Measurements from ENCODE around the gene DHX8. TPM values are rescaled to one million over a fixed set of nuclear protein-coding genes. Genes with fewer than 3 reads are reported as not detected.

Gene DHX8
- total and polyA plus RNA-seq, 2 of the 4 experiments (the other 2 are of a cell fraction) = 21.8 to 50.0 TPM

DNA sequence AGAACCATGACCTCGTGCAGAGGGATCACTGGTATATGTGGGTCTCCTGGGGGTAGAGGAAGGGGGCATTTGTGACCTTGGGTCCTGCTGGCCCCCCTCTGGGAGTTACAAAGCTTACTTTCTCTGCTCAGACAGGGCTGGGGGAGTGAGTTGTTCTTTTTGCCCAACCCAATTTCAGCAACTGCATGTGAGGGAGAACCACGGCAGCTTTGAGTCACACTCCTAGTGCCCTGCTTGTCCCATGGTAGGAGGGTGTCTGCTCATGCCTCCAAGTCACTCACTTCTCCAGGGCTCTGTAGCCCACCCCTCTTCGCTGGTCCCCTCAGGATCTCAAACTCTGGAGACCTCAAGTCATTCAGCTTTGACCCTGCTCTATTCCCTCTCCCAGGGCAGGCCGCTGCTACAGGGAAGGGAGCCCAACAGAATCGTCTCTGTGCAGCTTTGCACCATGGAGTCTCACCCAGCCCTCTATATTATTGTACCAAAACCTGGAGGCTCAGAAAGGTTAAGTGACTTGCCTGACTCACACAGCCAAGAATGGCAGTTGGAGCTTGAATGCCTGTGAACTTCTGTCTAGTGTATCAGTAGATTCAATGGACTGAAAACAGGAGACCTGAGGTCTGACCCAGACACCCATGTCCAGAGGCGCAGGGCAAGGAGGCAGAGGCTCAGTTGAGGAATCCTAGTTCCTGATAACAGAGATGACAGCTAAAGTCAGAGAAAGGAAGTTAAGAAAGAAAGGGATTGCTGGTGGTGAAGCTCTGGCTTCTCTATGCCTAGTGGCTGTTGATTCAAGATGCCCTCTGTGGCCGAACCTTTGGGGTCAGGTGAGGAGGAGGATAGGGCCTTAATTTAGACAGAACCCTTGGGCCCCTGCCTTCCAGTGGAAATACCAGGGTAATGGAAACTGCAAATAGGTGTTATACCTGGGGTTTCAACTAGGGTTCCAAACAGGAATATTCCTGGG is 77.0 kb downstream of the DHX8 start:
- Histone ChIP-seq H3K14ac (replicated peaks; ENCODE audit: low read depth, low read length) (no peak overlapping the region), H3K9me3 (ENCODE audit: control insufficient read depth, insufficient read depth, low read length) (no peaks in the 10 kb centered on the region), H3K23ac (ENCODE audit: low read depth, low read length) (no peak overlapping the region), H4K5ac (ENCODE audit: low read depth, low read length) (no peak overlapping the region), H3K4ac (ENCODE audit: low read depth, low read length) (no peak overlapping the region), H4K91ac (ENCODE audit: insufficient read depth, low read depth, low read length) (no peak overlapping the region), H3K18ac (ENCODE audit: low read depth, low read length) (no peak overlapping the region), H3K36me3 (ENCODE audit: control insufficient read depth, insufficient read depth, low read length) (no peaks in the 10 kb centered on the region), H2AK9ac (replicated peaks; ENCODE audit: low read depth, low read length, poor library complexity) (no peak overlapping the region), H4K20me1 (ENCODE audit: insufficient read depth, low read length) (no peaks in the 10 kb centered on the region), H2BK5ac (ENCODE audit: low read depth, low read length, poor library complexity, severe bottlenecking) (no peak overlapping the region), H3K4me2 (ENCODE audit: low read depth, low read length) (no peak overlapping the region), H3K27me3 (ENCODE audit: control insufficient read depth, insufficient read depth, low read length) (no peaks in the 10 kb centered on the region; the same call in 1 of the 2 replicates), H2BK20ac (ENCODE audit: low read depth, low read length) (no peak overlapping the region), H2AFZ (replicated peaks; ENCODE audit: low read length, poor library complexity) (no peak overlapping the region), H3K27ac (ENCODE audit: insufficient read depth, low read length) (no peak overlapping the region), H3K4me1 (ENCODE audit: control insufficient read depth, insufficient read depth, low read length) (peaks cover 3% of the 10 kb centered on the region), H3K9me1 (ENCODE audit: insufficient read depth, low read length) (0 out of 2 replicates have a peak, but pooled peaks cover 4% of the 10 kb centered on the region), H3K9ac (ENCODE audit: low read depth, low read length) (no peak overlapping the region), H3K56ac (ENCODE audit: extremely low read depth, insufficient read depth, low read length) (no peak overlapping the region), H2AK5ac (ENCODE audit: low read depth, low read length) (no peak overlapping the region), H3K4me3 (ENCODE audit: insufficient read depth, low read depth, low read length) (no peak overlapping the region), H4K8ac (ENCODE audit: low read depth in 2 of 2, low read length in 2 of 2) (no peak overlapping the region), H3K79me1 (ENCODE audit: low read depth in 1 of 2, low read length in 2 of 2) (no peaks in the 10 kb centered on the region), H2BK120ac (ENCODE audit: low read depth, low read length) (no peak overlapping the region), H2BK15ac (ENCODE audit: low read depth, low read length) (no peak overlapping the region)
- ChIA-PET CTCF (interaction anchor here (0.6 kb wide), 1 partner anchor 12 kb away, joined by 3 read pairs; no protein-coding TSS in a partner anchor), POLR2A (ENCODE audit: unreplicated experiment) (interaction anchor here (0.7 kb wide), 1 partner anchor 339 kb away, joined by 8 read pairs; no protein-coding TSS in a partner anchor)
- no TSS peak for BruUV-seq (replicated peaks)
- dilution Hi-C loops (cut with HindIII; ENCODE audit: low sequenced_read_pairs, unreplicated experiment) (no loop called here), intact Hi-C loops (cut with micrococcal nuclease) (no loop called here), in situ Hi-C loops (cut with MboI; ENCODE audit: low sequenced_read_pairs) (no loop called here)
- no CpG with 5 or more reads among the region's 7 CpGs for WGBS, 2 experiments (ENCODE audit: extremely low coverage in 2 of 2, insufficient read length in 1 of 2)
- no peak for TF ChIP-seq POLR2A (IDR thresholded peaks at IDR 0.05; ENCODE audit: low read depth, low read length)
- no peak for TF ChIP-seq NFE2L2 (IDR thresholded peaks at IDR 0.05; ENCODE audit: low read depth, low read length)
- TF ChIP-seq RCOR1 (IDR thresholded peaks at IDR 0.05; ENCODE audit: insufficient replicate concordance, low read length) = no peak
- DNase-seq = no peak
- 0 out of 2 replicates have a peak, but pooled peaks have one; percentile 22 for ATAC-seq (ENCODE audit: low read depth)
